ENCODE measurements around the gene ZNF587B.
"Not testable (repeated sequence)": the region's sequence is repeated elsewhere in the genome, so short reads cannot be mapped to it uniquely, and the experiment has no call there.

ZNF587B gene

GRCh38 chr19:57872450-57872849, 42.4 kb downstream of the ZNF587B start:
- DNase-seq: no peak

- not testable (repeated sequence) for DNase-seq
Observed at GRCh38 chr19:57873883-57874799, 44.0 kb downstream of the ZNF587B start.

GRCh38 chr19:57886046-57886445, 55.9 kb downstream of the ZNF587B start:
- no peak for DNase-seq

DNA sequence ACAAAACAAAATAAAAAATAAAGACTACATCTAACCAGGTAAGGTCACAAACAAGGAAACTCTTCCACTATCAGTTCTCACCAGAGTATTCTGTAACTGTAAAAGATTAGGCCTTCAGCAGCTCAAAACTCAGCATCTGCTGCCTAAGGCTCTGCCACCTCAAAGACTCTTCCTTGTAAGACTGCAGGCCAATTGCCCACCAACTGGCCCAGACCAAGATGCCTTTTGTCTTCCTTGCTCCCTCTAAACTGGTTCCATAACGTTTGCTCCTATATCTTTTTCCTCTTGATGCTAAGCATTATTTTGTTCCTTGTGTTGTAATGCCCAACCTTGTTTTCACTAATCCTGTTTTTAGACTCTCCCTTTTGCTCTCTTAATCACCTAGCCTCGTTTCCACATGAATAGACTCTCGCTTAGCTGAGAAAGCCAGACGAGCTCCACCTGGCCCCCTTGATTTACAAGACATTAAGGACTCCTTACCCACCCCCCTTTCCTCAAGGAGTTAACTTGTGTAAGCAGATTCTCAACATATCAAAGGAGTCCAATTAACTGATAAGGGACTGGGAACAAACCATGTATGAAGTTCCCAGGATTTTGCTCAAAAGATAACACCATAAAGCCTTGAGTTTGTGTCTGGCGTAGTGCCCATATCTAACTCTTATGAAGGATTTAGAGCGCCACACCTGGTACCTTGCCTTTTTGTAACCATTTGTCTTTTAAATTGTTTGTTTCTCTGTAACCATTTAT, 57.3 kb downstream of the ZNF587B start:
- DNase-seq: no peak

DNA sequence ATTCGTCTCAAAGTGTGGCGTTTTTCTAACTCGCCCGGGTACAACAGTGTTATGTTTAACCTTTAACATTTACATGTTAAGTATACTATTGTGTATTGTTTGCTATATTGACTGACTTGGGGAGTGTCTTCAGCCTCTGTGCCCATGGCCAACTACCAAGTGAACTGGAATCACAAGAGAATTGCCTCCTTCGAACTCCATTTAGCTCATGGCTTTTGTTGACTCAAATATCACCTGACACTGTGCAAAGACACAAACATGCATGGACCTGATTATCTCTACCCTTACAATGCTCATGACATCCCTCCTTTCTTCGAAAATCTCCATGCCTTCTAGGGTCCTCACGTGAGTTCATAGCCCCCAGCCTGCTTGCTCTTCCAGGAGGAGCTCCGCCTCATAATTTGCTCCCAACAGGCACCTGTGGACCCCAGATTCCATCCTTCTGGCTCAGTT, 58.0 kb downstream of the ZNF587B start:
- no peak for DNase-seq

DNA sequence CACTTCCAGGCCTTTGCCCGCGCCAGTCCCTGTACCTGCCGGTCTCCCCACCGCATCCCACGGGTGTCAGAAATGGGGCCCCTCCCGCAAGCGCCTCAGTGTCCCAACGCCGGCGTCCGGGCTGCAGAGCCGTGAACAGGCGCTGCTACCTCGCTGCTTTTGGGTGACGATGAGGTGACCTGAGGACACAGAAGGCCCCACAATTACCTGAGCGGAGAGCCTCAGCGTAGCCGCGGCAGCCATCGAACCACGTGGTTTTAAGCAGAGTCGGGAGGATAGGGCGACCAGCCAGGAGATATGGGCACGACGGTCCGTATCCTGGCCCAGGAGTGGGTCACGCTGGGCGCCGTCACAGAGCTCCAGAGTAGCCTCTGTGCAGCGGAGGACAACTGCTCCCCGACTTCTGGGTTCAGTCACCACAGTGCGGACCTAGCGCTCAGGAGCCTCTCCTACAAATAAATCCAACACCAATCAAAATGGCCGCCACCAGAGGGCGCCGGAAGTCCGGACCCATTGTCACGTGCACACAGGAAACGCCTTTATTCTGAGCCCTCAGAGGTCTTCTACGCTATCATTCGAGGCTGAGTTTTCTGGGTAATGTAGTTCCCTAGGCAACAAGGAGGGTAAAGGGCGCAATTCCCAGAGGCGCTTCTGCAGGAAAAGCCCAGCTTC, 58.6 kb downstream of the ZNF587B start, which contains the start of gene ZNF814:
ZNF814 (minus strand) TSS at position 478 of the 672 bp plus-strand sequence; CDS start at position 243, 235 bp downstream.
- DNase-seq: peak; percentile 91

DNA sequence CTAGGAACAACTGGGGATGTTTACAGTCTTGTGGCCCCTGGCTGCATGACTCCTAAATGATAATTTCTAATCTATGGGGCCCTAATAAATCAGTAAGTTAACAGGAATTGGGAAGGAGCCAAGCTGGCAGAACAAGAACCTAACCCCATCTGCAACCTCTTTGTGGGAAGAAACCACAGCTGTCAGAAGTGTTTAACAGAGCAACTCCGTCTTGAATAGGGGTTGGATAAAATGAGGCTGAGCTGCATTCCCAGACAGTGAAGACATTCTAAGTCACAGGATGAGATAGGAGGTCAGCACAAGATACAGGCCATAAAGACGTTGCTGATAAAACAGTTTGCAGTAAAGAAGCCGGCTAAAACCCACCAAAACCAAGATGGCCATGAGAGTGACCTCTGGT, 60.6 kb downstream of the ZNF587B start:
- not testable (repeated sequence) for DNase-seq

Data from right hindlimb (tissue), 1 donor.